GM23338 (cell line): ENCODE measurements around the gene TTBK1. TPM values are rescaled to one million over a fixed set of nuclear protein-coding genes. Genes with fewer than 3 reads are reported as not detected.

Experiments
- ATAC-seq: fragments of 200-7000 bp; cut with Tn5 transposase; 3 replicates; pipeline ENCODE4 v1.9.1; 2020
- DNase-seq: peaks from one replicate; pipeline ENCODE4 v3.0.0-alpha.2; 2015; ENCODE audit warnings: low spot score
- H2AFZ ChIP-seq: fragments of 200-600 bp; sonication (generic); 2 replicates; pipeline ENCODE4 v1.8.0; 2016; ENCODE audit warnings: antibody characterized with exemption, mild to moderate bottlenecking, moderate library complexity
- H3F3A ChIP-seq: fragments of 200-600 bp; sonication (generic); replicated peaks from 2 replicates; pipeline ENCODE4 v1.8.0; 2017; ENCODE audit warnings: antibody characterized with exemption, mixed run types, low read depth
- H3K27ac ChIP-seq: fragments of 200-600 bp; sonication (generic); 2 replicates; pipeline ENCODE4 v1.6.1; 2016; ENCODE audit warnings: low read depth
- H3K27me3 ChIP-seq: fragments of 200-600 bp; sonication (generic); 2 replicates; pipeline ENCODE4 v1.8.0; 2016; ENCODE audit warnings: mild to moderate bottlenecking, mixed run types, moderate library complexity; ENCODE audit not compliant: insufficient read depth
- H3K36me3 ChIP-seq: fragments of 200-600 bp; sonication (generic); 2 replicates; pipeline ENCODE4 v1.8.0; 2016; ENCODE audit warnings: mild to moderate bottlenecking; ENCODE audit not compliant: insufficient read depth
- H3K4me1 ChIP-seq: fragments of 200-600 bp; sonication (generic); 2 replicates; pipeline ENCODE4 v1.8.0; 2016; ENCODE audit warnings: mild to moderate bottlenecking, moderate library complexity; ENCODE audit not compliant: insufficient read depth
- H3K4me2 ChIP-seq: fragments of 200-600 bp; sonication (generic); 2 replicates; pipeline ENCODE4 v1.7.1; 2017; ENCODE audit warnings: mixed run types
- H3K4me3 ChIP-seq: fragments of 200-600 bp; sonication (generic); 2 replicates; pipeline ENCODE4 v1.6.1; 2016; ENCODE audit warnings: mixed run types
- H3K79me2 ChIP-seq: fragments of 200-600 bp; sonication (generic); replicated peaks from 2 replicates; pipeline ENCODE4 v1.8.0; 2017; ENCODE audit warnings: mild to moderate bottlenecking; ENCODE audit not compliant: insufficient read depth
- H3K9me2 ChIP-seq: fragments of 200-600 bp; sonication (generic); 2 replicates; pipeline ENCODE4 v1.8.0; 2017; ENCODE audit not compliant: insufficient read depth
- H4K20me1 ChIP-seq: fragments of 200-600 bp; sonication (generic); replicated peaks from 2 replicates; pipeline ENCODE4 v1.8.0; 2017; ENCODE audit warnings: mild to moderate bottlenecking; ENCODE audit not compliant: insufficient read depth
- H3K27ac Mint-ChIP-seq: 2 replicates; pipeline ENCODE4 v1.8.0; 2020; ENCODE audit warnings: inconsistent platforms, mild to moderate bottlenecking, moderate library complexity, mixed read lengths
- H3K27me3 Mint-ChIP-seq: 3 replicates; pipeline ENCODE4 v1.8.0; 2022; ENCODE audit warnings: low read depth, mild to moderate bottlenecking, moderate library complexity, mixed read lengths, inconsistent platforms; ENCODE audit not compliant: insufficient read depth, poor library complexity
- H3K36me3 Mint-ChIP-seq: 3 replicates; pipeline ENCODE4 v1.8.0; 2021; ENCODE audit warnings: low read depth, mild to moderate bottlenecking, inconsistent platforms, moderate library complexity, mixed read lengths
- H3K4me1 Mint-ChIP-seq: 3 replicates; pipeline ENCODE4 v1.8.0; 2020; ENCODE audit warnings: mild to moderate bottlenecking, inconsistent platforms, mixed read lengths
- H3K4me3 Mint-ChIP-seq: 3 replicates; pipeline ENCODE4 v1.8.0; 2021; ENCODE audit warnings: moderate library complexity, mild to moderate bottlenecking, inconsistent platforms, mixed read lengths
- H3K9me3 Mint-ChIP-seq: 3 replicates; pipeline ENCODE4 v1.8.0; 2020; ENCODE audit warnings: moderate library complexity, mild to moderate bottlenecking, inconsistent platforms, mixed read lengths
- CTCF ChIP-seq, 2 experiments: fragments of 200-600 bp in 1 of 2; sonication (generic) in 1 of 2; conservative IDR thresholded peaks; 2 replicates each; pipeline versions ENCODE4 v1.5.1 to v1.6.1; 2016 to 2017; ENCODE audit warnings: antibody characterized with exemption in 2 of 2, low read depth in 2 of 2, mild to moderate bottlenecking in 2 of 2, moderate library complexity in 1 of 2
- EZH2 ChIP-seq: fragments of 200-600 bp; sonication (generic); IDR thresholded peaks from one replicate; pipeline ENCODE4 v1.8.0; 2017; ENCODE audit warnings: antibody characterized with exemption, mild to moderate bottlenecking, low read depth; ENCODE audit not compliant: unreplicated experiment
- JUNB ChIP-seq: IDR thresholded peaks from one replicate; pipeline ENCODE4 v1.6.1; 2016; ENCODE audit warnings: antibody characterized with exemption; ENCODE audit not compliant: unreplicated experiment
- REST ChIP-seq: IDR thresholded peaks from one replicate; pipeline ENCODE4 v1.6.1; 2018; ENCODE audit warnings: antibody characterized with exemption; ENCODE audit not compliant: unreplicated experiment
- ZNF462 ChIP-seq: fragments of 250-450 bp; sonication (Bioruptor Pico); IDR thresholded peaks from 2 replicates; pipeline ENCODE4 v1.5.0; 2020; ENCODE audit warnings: mild to moderate bottlenecking, moderate library complexity
- polyA plus RNA-seq: library from polyadenylated mRNA; unstranded; fragments of >200 nt; fragmentation: Nextera tagmentation; extraction: Ambion mirVana; gene quantifications from 2 replicates; pipeline ENCODE4 v1.2.1, GENCODE V29; 2016
- total RNA-seq: library from RNA; depleted of rRNA; stranded (reverse); fragments of >200 nt; shearing (Covaris generic); gene quantifications from 2 replicates; pipeline ENCODE4 v1.2.3, GENCODE V29; 2014

Gene TTBK1
- total and polyA plus RNA-seq, 2 experiments from 2014 or later = 0.29 to 1.1 TPM

GRCh38 chr6:43318011-43318410 is 74.7 kb downstream of the TTBK1 start (continued):
- no peak for TF ChIP-seq EZH2
- TF ChIP-seq JUNB = no peak
- no peak for TF ChIP-seq CTCF (conservative IDR thresholded peaks at IDR 0.05; ENCODE audit: low read depth in 2 of 2)
- no peak for TF ChIP-seq ZNF462 (CRISPR knock-in tag)

GRCh38 chr6:43325876-43326275 is 82.6 kb downstream of the TTBK1 start:
- ATAC-seq (no peak), DNase-seq (no peak)
- peaks cover 1% of the 10 kb centered on the region for H3K27me3 Mint-ChIP-seq
- Histone ChIP-seq H3K36me3 (no peaks in the 10 kb centered on the region), H3K4me2 (no peak overlapping the region), H3K27ac (no peak overlapping the region), H3K27me3 (no peaks in the 10 kb centered on the region), H3K79me2 (no peaks in the 10 kb centered on the region), H3K4me1 (no peaks in the 10 kb centered on the region), H2AFZ (no peak overlapping the region), H3K9me2 (no peaks in the 10 kb centered on the region), H3F3A (no peaks in the 10 kb centered on the region), H4K20me1 (no peaks in the 10 kb centered on the region; the same call in 1 of the 2 replicates), H3K4me3 (no peak overlapping the region)
- no peak overlapping the region for H3K27ac Mint-ChIP-seq
- no peaks in the 10 kb centered on the region for H3K4me1 Mint-ChIP-seq
- H3K9me3 Mint-ChIP-seq = no peaks in the 10 kb centered on the region
- no peak for TF ChIP-seq REST
- H3K36me3 Mint-ChIP-seq = no peaks in the 10 kb centered on the region
- no peak overlapping the region for H3K4me3 Mint-ChIP-seq
